OCI-LY7 (cell line): ENCODE data around the gene DOP1A.

Experiments used
- EZH2phosphoT487 ChIP-seq: fragments of 200-600 bp; sonication (generic); IDR thresholded peaks from 2 replicates; pipeline ENCODE4 v1.6.1; 2018; ENCODE audit warnings: low read depth, borderline replicate concordance, mild to moderate bottlenecking, mixed run types, antibody characterized with exemption, low read length, moderate library complexity, mixed read lengths
- TF ChIP-seq, protein P1 (sequence below): fragments of 200-600 bp; sonication (generic); conservative IDR thresholded peaks from 2 replicates; pipeline ENCODE4 v1.5.1; 2014; ENCODE audit warnings: mild to moderate bottlenecking, antibody characterized with exemption, low read length, moderate library complexity, mixed read lengths

DNA sequence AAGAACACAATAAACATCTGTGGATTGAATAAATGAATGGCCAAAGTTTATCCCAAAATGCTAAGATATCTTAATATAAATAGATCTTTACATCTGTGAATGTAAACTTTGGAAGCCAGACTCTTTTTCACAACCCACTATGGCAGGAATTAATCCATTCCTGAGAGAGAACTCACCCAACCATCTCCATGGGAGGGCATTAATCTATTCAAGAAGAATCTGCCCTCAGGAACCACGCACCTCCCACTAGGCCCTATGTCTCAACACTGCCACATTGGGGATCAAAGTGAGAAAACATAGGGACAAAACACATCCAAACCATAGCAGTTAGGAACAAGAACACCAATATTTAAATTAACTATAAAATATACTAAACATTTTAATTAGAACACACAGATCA is 5.2 kb upstream of the DOP1A start:
- TF ChIP-seq, protein P1, sequence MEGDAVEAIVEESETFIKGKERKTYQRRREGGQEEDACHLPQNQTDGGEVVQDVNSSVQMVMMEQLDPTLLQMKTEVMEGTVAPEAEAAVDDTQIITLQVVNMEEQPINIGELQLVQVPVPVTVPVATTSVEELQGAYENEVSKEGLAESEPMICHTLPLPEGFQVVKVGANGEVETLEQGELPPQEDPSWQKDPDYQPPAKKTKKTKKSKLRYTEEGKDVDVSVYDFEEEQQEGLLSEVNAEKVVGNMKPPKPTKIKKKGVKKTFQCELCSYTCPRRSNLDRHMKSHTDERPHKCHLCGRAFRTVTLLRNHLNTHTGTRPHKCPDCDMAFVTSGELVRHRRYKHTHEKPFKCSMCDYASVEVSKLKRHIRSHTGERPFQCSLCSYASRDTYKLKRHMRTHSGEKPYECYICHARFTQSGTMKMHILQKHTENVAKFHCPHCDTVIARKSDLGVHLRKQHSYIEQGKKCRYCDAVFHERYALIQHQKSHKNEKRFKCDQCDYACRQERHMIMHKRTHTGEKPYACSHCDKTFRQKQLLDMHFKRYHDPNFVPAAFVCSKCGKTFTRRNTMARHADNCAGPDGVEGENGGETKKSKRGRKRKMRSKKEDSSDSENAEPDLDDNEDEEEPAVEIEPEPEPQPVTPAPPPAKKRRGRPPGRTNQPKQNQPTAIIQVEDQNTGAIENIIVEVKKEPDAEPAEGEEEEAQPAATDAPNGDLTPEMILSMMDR = no peak
- no peak for TF ChIP-seq EZH2phosphoT487
